Stimulated activated CD4-positive, alpha-beta T cell treated with anti-CD3 and anti-CD28 coated beads, Interleukin-1b, Interleukin-23, amount 100 ng/mL, for 48 hours (primary cell): ENCODE measurements around the gene GARIN6.
"Not testable (repeated sequence)": the region's sequence is repeated elsewhere in the genome, so short reads cannot be mapped to it uniquely, and the experiment has no call there.

ENCODE experiments used
- DNase-seq: peaks from one replicate; pipeline ENCODE4 v3.0.0-alpha.2; 2020

The GARIN6 gene

GRCh38 chr12:99647453-99647852 lies at the start of gene GARIN6:
TSS of gene GARIN6 (plus strand) at chr12:99647753. CDS start at chr12:99648175, 422 bp downstream.
- no peak for DNase-seq

DNA sequence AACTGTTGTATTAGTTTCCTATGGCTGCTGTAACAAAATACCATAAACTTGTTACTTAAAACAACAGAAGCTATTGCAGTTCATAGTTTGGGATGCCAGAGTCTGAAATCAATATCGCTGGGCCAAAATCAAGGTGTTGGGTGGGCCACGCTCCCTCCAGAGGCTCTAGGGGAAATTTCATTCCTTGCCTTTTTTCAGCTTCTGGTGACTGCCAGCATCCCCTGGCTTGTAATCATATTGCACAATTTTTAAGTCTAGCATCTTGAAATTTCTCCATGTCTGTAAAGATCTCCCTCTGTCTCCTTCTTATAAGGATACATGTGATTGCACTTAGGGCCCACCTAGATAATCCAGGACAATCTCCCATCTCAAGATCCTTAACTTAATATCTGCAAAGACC lies 48.8 kb upstream of the GARIN6 start:
- DNase-seq: no peak

- DNase-seq: no peak
Measured at GRCh38 chr12:99600388-99600787, 47.2 kb upstream of the GARIN6 start.

DNA sequence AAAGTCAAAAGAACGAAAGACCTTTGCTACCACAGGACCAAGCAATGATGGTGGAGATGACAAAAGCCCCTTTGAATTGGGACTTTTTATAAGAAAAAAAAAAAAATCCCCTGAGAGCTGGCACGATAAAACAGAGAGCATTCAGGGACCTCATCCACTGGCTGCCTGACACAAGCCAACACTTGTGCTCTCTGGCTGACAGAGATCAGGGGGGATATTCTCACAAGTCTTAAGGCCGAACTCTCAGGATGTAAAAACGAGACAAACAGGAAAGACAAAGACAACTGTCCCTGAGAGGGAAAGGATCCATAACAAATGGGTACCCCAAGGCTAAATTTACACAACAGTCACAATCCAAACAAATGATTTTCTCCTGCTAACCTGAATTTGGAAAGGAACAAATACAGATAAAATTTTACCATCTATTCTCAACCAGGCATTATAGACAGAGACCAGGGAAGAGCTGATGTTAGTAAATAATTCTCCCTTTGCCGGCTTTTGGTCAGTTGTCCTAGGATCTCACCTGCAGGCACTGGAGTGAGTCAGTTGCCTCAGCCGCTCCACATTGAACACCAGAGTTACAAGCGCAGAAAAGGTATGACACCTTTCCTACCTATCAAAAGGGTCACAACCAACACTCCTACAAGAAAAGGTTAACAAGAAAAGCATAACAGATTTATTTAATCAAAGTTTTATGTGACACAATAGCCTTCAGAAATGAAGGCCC lies 37.9 kb upstream of the GARIN6 start:
- DNase-seq: no peak

DNA sequence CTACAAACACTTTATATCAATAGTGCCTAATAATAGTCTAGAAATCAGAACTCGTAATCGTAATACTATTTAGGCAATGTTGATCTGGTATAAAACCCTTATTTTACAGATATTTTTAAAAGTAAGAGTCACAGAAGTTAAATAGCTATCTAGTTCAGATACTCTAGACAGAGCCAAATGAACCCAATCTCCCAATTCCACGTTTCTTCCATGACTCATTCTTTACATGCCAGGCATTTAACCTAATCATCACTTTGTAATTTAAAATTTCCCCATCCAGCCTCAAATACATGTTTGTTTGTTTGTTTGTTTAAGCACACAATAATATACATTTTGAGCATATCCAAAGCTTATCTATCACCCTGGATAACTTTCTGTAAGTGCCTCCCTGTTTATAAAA lies 36.4 kb upstream of the GARIN6 start:
- DNase-seq: no peak

- DNase-seq: no peak
Measured at GRCh38 chr12:99611599-99611998, 36.0 kb upstream of the GARIN6 start.

DNA sequence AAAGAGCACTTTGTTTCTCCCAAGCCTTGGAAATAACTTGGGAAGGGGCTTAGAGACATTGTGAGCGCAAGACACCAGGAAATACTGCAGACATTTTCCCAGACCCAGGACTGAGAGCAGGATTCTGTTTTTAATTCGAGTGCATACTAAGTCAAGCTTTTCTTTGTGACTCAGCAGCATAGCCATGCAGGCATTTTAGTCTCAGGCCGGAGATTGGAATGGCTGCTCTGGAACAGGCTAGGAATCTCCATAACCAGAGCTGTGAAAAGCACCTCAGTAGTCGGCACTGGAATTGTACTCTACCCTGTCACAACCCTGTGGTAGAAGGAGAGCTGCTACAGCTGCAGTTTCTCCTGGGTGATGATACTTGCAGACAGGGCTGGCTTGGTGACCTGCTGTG lies 28.9 kb upstream of the GARIN6 start:
- no peak for DNase-seq

- no peak for DNase-seq
Measured at GRCh38 chr12:99619389-99620158, 28.0 kb upstream of the GARIN6 start.

DNA sequence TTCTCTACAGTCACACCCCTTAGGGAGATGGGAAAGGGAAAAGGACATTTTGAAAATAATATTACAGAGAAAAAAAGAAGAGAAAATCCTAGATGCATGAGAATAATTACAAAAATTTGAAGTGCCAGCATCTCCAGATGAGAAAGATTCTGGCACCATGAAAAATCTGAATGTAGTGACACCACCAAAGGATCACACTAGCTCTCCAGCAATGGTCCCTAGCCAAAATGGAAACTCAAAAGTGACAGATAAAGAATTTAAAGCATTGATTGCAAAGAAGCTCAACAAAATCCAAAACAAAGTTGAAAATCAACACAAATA lies 27.4 kb upstream of the GARIN6 start:
- no peak for DNase-seq

DNA sequence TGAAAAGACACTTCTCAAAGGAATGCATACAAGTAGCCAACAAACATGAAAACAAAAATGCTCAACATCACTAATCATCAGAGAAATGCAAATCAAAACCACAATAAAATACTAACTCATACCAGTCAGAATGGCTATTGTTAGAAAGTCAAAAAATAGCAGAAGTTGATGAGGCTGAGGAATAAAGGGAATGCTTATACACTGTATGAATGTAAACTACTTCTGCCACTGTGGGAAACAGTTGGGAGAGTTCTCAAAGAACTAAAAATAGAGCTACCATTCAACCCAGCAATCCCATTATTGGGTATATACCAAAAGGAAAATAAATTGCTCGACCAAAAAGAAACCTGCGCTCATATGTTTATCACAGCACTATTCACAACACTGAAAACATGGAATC lies 23.0 kb upstream of the GARIN6 start:
- DNase-seq: not testable (repeated sequence)

- no peak for DNase-seq
Measured at GRCh38 chr12:99627459-99627858, 20.1 kb upstream of the GARIN6 start.

GRCh38 chr12:99644629-99645028 lies 2.9 kb upstream of the GARIN6 start:
- no peak for DNase-seq

GRCh38 chr12:99648183-99648582 lies 630 bp downstream of the GARIN6 start:
- no peak for DNase-seq

DNA sequence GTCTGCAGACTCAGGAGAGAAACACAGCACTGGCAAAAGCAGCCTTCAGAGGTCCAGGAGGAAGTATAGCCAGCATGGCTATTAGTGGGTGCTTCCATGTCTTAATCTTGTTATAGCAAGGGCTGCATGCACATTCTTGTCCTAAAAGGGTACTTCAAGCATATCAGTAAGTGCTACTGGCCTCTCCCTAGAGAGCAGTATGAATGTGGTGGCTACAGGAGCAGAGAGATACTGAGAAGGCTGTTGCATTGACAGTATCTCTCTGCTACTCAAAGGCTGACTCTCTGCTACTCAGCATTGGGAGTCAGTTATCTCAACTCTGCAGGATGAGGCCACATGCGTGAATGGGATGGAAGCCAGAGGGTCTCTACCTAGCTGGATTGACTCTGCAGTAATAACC lies 2.0 kb downstream of the GARIN6 start:
- no peak for DNase-seq

GRCh38 chr12:99658671-99659349 lies 11.3 kb downstream of the GARIN6 start:
- DNase-seq: no peak

- no peak for DNase-seq
Measured at GRCh38 chr12:99670635-99671034, 23.1 kb downstream of the GARIN6 start.

DNA sequence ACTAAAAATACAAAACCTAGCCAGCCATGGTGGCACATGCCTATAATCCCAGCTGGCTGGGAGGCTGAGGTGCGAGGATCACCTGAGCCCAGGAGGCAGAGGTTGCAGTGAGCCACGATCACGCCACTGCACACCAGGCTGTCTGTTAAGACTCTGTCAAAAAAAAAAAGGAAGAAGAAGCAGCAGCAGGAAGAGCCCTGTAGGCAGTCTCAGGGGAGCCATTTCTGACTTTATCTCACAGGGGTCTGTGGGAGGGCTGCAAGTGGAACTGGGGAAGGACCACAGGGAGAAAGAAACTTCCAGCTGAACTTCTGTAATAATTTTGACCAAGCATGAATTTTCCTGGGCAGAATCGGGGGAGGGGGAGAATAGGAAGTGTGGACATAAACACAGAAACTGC lies 32.7 kb downstream of the GARIN6 start:
- no peak for DNase-seq

DNA sequence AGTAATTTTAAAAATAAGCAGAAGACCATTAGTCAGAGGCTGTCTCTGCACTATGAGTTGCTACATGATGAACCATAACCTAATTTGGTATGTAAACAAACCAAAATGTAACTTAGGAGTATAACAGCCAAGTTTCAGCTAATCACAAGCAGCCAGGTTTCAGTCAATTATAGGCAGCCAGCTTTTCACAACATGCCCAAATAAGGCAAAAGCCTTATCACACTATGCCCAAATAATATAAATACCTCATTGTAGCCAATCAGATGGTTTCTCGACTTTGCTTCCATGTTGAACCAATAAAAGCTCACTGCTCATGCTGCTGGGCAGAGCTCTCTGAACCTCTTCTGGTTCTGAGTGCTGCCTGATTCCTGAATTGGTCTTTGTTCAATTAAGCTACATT lies 38.6 kb downstream of the GARIN6 start:
- DNase-seq: no peak

GRCh38 chr12:99695050-99695449 lies 47.5 kb downstream of the GARIN6 start:
- DNase-seq: no peak
